ENCODE measurements around the gene ANXA8.
"Not testable (repeated sequence)": the region's sequence is repeated elsewhere in the genome, so short reads cannot be mapped to it uniquely, and the experiment has no call there.

DNA sequence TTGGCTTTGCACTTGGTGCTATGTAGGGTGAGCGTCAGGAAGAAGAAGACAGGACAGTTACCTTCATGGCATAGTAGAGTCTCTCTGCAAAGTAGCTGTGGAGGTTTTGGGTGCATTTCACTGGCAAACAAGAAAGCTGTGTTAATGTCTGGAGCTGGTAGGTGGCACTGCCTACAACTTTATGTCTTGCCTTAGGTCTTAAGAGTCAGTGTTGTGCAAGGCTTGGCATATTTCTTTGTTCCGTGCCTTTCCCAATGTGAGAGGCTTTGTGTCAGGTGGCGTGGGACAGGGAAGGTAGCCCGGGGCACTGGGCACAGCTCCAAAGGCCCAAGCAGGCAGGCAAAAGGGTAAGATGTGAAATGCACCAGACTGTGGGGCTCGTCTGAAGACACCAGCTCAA lies 11.8 kb downstream of the ANXA8 start:
- TF ChIP-seq SNAI2 (CRISPR knock-in tag; IDR thresholded peaks at IDR 0.05); ARNTL (CRISPR knock-in tag; IDR thresholded peaks at IDR 0.05; ENCODE audit: borderline replicate concordance, low read depth); ESRRG (CRISPR knock-in tag; IDR thresholded peaks at IDR 0.05): not testable (repeated sequence)
- TF ChIP-seq, protein P1, sequence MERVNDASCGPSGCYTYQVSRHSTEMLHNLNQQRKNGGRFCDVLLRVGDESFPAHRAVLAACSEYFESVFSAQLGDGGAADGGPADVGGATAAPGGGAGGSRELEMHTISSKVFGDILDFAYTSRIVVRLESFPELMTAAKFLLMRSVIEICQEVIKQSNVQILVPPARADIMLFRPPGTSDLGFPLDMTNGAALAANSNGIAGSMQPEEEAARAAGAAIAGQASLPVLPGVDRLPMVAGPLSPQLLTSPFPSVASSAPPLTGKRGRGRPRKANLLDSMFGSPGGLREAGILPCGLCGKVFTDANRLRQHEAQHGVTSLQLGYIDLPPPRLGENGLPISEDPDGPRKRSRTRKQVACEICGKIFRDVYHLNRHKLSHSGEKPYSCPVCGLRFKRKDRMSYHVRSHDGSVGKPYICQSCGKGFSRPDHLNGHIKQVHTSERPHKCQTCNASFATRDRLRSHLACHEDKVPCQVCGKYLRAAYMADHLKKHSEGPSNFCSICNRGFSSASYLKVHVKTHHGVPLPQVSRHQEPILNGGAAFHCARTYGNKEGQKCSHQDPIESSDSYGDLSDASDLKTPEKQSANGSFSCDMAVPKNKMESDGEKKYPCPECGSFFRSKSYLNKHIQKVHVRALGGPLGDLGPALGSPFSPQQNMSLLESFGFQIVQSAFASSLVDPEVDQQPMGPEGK (CRISPR knock-in tag; IDR thresholded peaks at IDR 0.05; ENCODE audit: borderline replicate concordance): not testable (repeated sequence)

Measured in SK-N-SH treated with all-trans-retinoic acid at 6 μM for 48 hours (cell line).